Measurements from ENCODE around the gene ATG16L2. TPM values are rescaled to one million over a fixed set of nuclear protein-coding genes. Genes with fewer than 3 reads are reported as not detected.

The ATG16L2 gene
- total RNA-seq, 1 experiment from 2014 or later = 22.2 TPM

DNA sequence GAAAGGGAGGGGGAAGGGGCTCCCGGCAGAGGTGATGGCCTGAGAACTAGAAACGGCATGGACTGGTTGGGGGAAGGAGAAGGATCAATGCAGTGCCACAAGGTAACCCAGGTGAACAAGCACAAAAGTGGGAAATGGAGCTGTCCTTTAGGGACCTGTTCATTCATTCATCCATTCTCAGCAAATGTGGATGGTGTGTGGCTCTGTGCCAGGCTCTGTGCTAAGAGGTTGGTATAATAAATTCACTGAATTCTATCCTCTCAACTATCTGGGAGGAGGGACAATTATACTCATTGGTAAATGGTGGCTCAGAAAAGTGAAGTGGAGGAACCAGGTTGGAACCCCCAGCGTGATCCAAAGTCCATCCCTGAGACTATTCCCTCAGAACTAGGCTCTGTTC lies 43.4 kb upstream of the ATG16L2 start:
- H3K9me3 Mint-ChIP-seq = no peaks in the 10 kb centered on the region
- DNase-seq (ENCODE audit: low spot score) = no peak
- no peak overlapping the region for H3K4me3 Mint-ChIP-seq
- H3K27me3 Mint-ChIP-seq (ENCODE audit: low read depth) = no peaks in the 10 kb centered on the region
- ChIA-PET CTCF (interaction anchor here (1.3 to 1.8 kb wide), 5 partner anchors 10 to 46 kb away, joined by 3 to 8 read pairs (median 4); partner anchors contain the start of gene STARD10), POLR2A (interaction anchor here (1.5 kb wide), 1 partner anchor 11 kb away, joined by 5 read pairs; no protein-coding TSS in a partner anchor)
- H3K27ac Mint-ChIP-seq = no peak overlapping the region
- ATAC-seq = no peak
- no peaks in the 10 kb centered on the region for H3K36me3 Mint-ChIP-seq
- no peak for TF ChIP-seq ESRRA (CRISPR knock-in tag; IDR thresholded peaks at IDR 0.05; ENCODE audit: borderline replicate concordance)
- TF ChIP-seq ATF3 (CRISPR knock-in tag; conservative IDR thresholded peaks at IDR 0.05) = no peak
- no peak for TF ChIP-seq NFYB (CRISPR knock-in tag; conservative IDR thresholded peaks at IDR 0.05; ENCODE audit: low read depth)
- TF ChIP-seq FOXJ3 (CRISPR knock-in tag; IDR thresholded peaks at IDR 0.05; ENCODE audit: borderline replicate concordance) = no peak
- TF ChIP-seq MXD4 (CRISPR knock-in tag; IDR thresholded peaks at IDR 0.05; ENCODE audit: borderline replicate concordance) = no peak
- TF ChIP-seq SMAD3 (CRISPR knock-in tag; IDR thresholded peaks at IDR 0.05; ENCODE audit: borderline replicate concordance) = no peak
- TF ChIP-seq, protein P1, sequence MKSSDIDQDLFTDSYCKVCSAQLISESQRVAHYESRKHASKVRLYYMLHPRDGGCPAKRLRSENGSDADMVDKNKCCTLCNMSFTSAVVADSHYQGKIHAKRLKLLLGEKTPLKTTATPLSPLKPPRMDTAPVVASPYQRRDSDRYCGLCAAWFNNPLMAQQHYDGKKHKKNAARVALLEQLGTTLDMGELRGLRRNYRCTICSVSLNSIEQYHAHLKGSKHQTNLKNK (CRISPR knock-in tag; IDR thresholded peaks at IDR 0.05) = no peak
- no peak for TF ChIP-seq GRHL2 (CRISPR knock-in tag; IDR thresholded peaks at IDR 0.05; ENCODE audit: insufficient replicate concordance, severe bottlenecking)
- TF ChIP-seq SMAD4 (CRISPR knock-in tag; IDR thresholded peaks at IDR 0.05) = no peak
- no peak for TF ChIP-seq KAT7 (CRISPR knock-in tag; IDR thresholded peaks at IDR 0.05; ENCODE audit: borderline replicate concordance)
- no peak for TF ChIP-seq ZSCAN18 (CRISPR knock-in tag; IDR thresholded peaks at IDR 0.05)
- TF ChIP-seq ZNF219 (CRISPR knock-in tag; IDR thresholded peaks at IDR 0.05; ENCODE audit: borderline replicate concordance) = no peak
- TF ChIP-seq TCF7 (CRISPR knock-in tag; IDR thresholded peaks at IDR 0.05; ENCODE audit: low read depth) = no peak
- TF ChIP-seq ZNF532 (CRISPR knock-in tag; IDR thresholded peaks at IDR 0.05; ENCODE audit: borderline replicate concordance) = no peak
- TF ChIP-seq ZNF232 (CRISPR knock-in tag; IDR thresholded peaks at IDR 0.05) = no peak
- no peak for TF ChIP-seq CREM (CRISPR knock-in tag; IDR thresholded peaks at IDR 0.05)
- no peak for TF ChIP-seq USF1 (CRISPR knock-in tag; IDR thresholded peaks at IDR 0.05)
- no peak for TF ChIP-seq IRF2 (CRISPR knock-in tag; IDR thresholded peaks at IDR 0.05; ENCODE audit: borderline replicate concordance, low read depth)
- no peak for TF ChIP-seq FOXP4 (CRISPR knock-in tag; IDR thresholded peaks at IDR 0.05)
- TF ChIP-seq, protein P2, sequence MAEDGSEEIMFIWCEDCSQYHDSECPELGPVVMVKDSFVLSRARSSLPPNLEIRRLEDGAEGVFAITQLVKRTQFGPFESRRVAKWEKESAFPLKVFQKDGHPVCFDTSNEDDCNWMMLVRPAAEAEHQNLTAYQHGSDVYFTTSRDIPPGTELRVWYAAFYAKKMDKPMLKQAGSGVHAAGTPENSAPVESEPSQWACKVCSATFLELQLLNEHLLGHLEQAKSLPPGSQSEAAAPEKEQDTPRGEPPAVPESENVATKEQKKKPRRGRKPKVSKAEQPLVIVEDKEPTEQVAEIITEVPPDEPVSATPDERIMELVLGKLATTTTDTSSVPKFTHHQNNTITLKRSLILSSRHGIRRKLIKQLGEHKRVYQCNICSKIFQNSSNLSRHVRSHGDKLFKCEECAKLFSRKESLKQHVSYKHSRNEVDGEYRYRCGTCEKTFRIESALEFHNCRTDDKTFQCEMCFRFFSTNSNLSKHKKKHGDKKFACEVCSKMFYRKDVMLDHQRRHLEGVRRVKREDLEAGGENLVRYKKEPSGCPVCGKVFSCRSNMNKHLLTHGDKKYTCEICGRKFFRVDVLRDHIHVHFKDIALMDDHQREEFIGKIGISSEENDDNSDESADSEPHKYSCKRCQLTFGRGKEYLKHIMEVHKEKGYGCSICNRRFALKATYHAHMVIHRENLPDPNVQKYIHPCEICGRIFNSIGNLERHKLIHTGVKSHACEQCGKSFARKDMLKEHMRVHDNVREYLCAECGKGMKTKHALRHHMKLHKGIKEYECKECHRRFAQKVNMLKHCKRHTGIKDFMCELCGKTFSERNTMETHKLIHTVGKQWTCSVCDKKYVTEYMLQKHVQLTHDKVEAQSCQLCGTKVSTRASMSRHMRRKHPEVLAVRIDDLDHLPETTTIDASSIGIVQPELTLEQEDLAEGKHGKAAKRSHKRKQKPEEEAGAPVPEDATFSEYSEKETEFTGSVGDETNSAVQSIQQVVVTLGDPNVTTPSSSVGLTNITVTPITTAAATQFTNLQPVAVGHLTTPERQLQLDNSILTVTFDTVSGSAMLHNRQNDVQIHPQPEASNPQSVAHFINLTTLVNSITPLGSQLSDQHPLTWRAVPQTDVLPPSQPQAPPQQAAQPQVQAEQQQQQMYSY (CRISPR knock-in tag; IDR thresholded peaks at IDR 0.05) = no peak
- peaks cover 14% of the 10 kb centered on the region for H3K4me1 Mint-ChIP-seq
